Neuronal stem cell (in vitro differentiated cells): ENCODE results near the gene ERG28.
A peak's percentile ranks its signal among the peaks of the same experiment; 100 is the strongest.

Experiments used
- DNase-seq: peaks from one replicate; pipeline ENCODE4 v3.0.0-alpha.2; 2013; ENCODE audit warnings: low spot score
- H2AFZ ChIP-seq: one replicate; pipeline ENCODE4 v1.6.1; 2013; ENCODE audit warnings: mild to moderate bottlenecking, low read length, inconsistent platforms
- H2AK5ac ChIP-seq: 2 replicates; pipeline ENCODE4 v1.6.1; 2013; ENCODE audit warnings: low read depth, mild to moderate bottlenecking, inconsistent platforms, low read length, moderate library complexity, mixed read lengths
- H2BK120ac ChIP-seq: 2 replicates; pipeline ENCODE4 v1.6.1; 2013; ENCODE audit warnings: low read depth, mild to moderate bottlenecking, inconsistent platforms, low read length, moderate library complexity, mixed read lengths
- H2BK12ac ChIP-seq: one replicate; pipeline ENCODE4 v1.6.1; 2013; ENCODE audit warnings: low read length, inconsistent platforms
- H2BK15ac ChIP-seq: 2 replicates; pipeline ENCODE4 v1.6.1; 2013; ENCODE audit warnings: mild to moderate bottlenecking, low read length, inconsistent platforms, mixed read lengths
- H2BK5ac ChIP-seq: one replicate; pipeline ENCODE4 v1.6.1; 2013; ENCODE audit warnings: inconsistent platforms, mild to moderate bottlenecking, low read length, moderate library complexity
- H3K14ac ChIP-seq: one replicate; pipeline ENCODE4 v1.6.1; 2013; ENCODE audit warnings: low read length, inconsistent platforms
- H3K18ac ChIP-seq: 2 replicates; pipeline ENCODE4 v1.6.1; 2013; ENCODE audit warnings: low read length, inconsistent platforms
- H3K23ac ChIP-seq: 2 replicates; pipeline ENCODE4 v1.6.1; 2013; ENCODE audit warnings: low read depth, mild to moderate bottlenecking, mixed read lengths, low read length, inconsistent platforms; ENCODE audit not compliant: poor library complexity
- H3K27ac ChIP-seq: replicated peaks from 3 replicates; pipeline ENCODE4 v1.5.1; 2013; ENCODE audit warnings: low read length, inconsistent platforms
- H3K27me3 ChIP-seq, 3 experiments: 2 replicates each; pipeline ENCODE4 v1.6.1; 2013; ENCODE audit warnings: low read length in 3 of 3, mild to moderate bottlenecking in 2 of 3, inconsistent platforms in 1 of 3, low read depth in 1 of 3, mixed read lengths in 1 of 3, moderate library complexity in 1 of 3; ENCODE audit not compliant: control insufficient read depth in 3 of 3, insufficient read depth in 3 of 3
- H3K36me3 ChIP-seq, 2 donors: replicated peaks in 1 of 2; 2 replicates each; pipeline ENCODE4 v1.6.1; 2013; ENCODE audit warnings: low read length in 2 of 2; ENCODE audit not compliant: control insufficient read depth in 2 of 2, insufficient read depth in 2 of 2
- H3K4ac ChIP-seq: 2 replicates; pipeline ENCODE4 v1.6.1; 2013; ENCODE audit warnings: inconsistent platforms, mild to moderate bottlenecking, low read length, moderate library complexity
- H3K4me1 ChIP-seq, 2 donors: 1 replicate in 1 of 2; 2 replicates in 1 of 2; pipeline ENCODE4 v1.6.1; 2013; ENCODE audit warnings: low read length in 2 of 2, low read depth in 1 of 2; ENCODE audit not compliant: control insufficient read depth in 2 of 2, insufficient read depth in 1 of 2
- H3K4me2 ChIP-seq: one replicate; pipeline ENCODE4 v1.6.1; 2013; ENCODE audit warnings: mild to moderate bottlenecking, low read length, inconsistent platforms; ENCODE audit not compliant: insufficient read depth, poor library complexity, severe bottlenecking
- H3K4me3 ChIP-seq, 2 donors: 2 replicates each; pipeline ENCODE4 v1.5.1; 2013; ENCODE audit warnings: low read length in 2 of 2, mild to moderate bottlenecking in 2 of 2, inconsistent platforms in 1 of 2, moderate library complexity in 1 of 2
- H3K79me1 ChIP-seq: one replicate; pipeline ENCODE4 v1.6.1; 2013; ENCODE audit warnings: low read depth, mild to moderate bottlenecking, inconsistent platforms, low read length, moderate library complexity
- H3K9ac ChIP-seq: one replicate; pipeline ENCODE4 v1.6.1; 2013; ENCODE audit warnings: mild to moderate bottlenecking, low read depth, low read length, inconsistent platforms; ENCODE audit not compliant: poor library complexity
- H3K9me3 ChIP-seq, 2 donors: replicated peaks in 1 of 2; 2 replicates each; pipeline versions ENCODE3 to v1.6.1; 2013; ENCODE audit warnings: low read length in 2 of 2, mild to moderate bottlenecking in 2 of 2, inconsistent platforms in 1 of 2, low read depth in 1 of 2, mixed read lengths in 1 of 2, moderate library complexity in 1 of 2; ENCODE audit not compliant: control insufficient read depth in 2 of 2, insufficient read depth in 1 of 2
- H4K8ac ChIP-seq: one replicate; pipeline ENCODE4 v1.6.1; 2013; ENCODE audit warnings: low read depth, mild to moderate bottlenecking, inconsistent platforms, low read length, moderate library complexity
- H4K91ac ChIP-seq: one replicate; pipeline ENCODE4 v1.6.1; 2013; ENCODE audit warnings: low read length, low read depth, mild to moderate bottlenecking, inconsistent platforms; ENCODE audit not compliant: poor library complexity
- WGBS, 2 donors: extraction: QIAGEN DNeasy Blood & Tissue Kit; methylation state at CpG; one replicate each; pipeline ENCODE4 v1.1.7; 2013; ENCODE audit warnings: missing lambda C conversion rate in 2 of 2, mixed read lengths in 1 of 2; ENCODE audit not compliant: insufficient read length in 2 of 2, insufficient replicate concordance in 1 of 2; ENCODE audit errors: extremely low coverage in 2 of 2; 5-methylcytosine and 5-hydroxymethylcytosine counted together

The ERG28 gene

GRCh38 chr14:75625034-75625433, 35.6 kb downstream of the ERG28 start:
- Histone ChIP-seq H3K4me3 (no peak overlapping the region), H3K4me1 (no peaks in the 10 kb centered on the region), H3K14ac (no peak overlapping the region), H3K9ac (no peak overlapping the region), H3K79me1 (no peaks in the 10 kb centered on the region), H3K36me3 (no peaks in the 10 kb centered on the region), H2AFZ (no peak overlapping the region), H3K27ac (no peak overlapping the region), H2BK120ac (no peak overlapping the region), H2BK5ac (no peak overlapping the region), H2BK15ac (no peak overlapping the region), H3K4me2 (no peak overlapping the region), H3K27me3 (no peaks in the 10 kb centered on the region), H4K91ac (no peak overlapping the region), H3K18ac (no peak overlapping the region), H3K4ac (no peak overlapping the region), H3K23ac (no peak overlapping the region), H3K9me3 (no peaks in the 10 kb centered on the region), H4K8ac (no peak overlapping the region), H2AK5ac (no peak overlapping the region), H2BK12ac (no peak overlapping the region)
- DNase-seq = no peak
- no CpG with 5 or more reads among the region's 3 CpGs for WGBS, 2 donors

GRCh38 chr14:75619548-75619947, 41.1 kb downstream of the ERG28 start:
- Histone ChIP-seq H4K91ac (no peak overlapping the region), H3K27ac (no peak overlapping the region), H3K9me3 (peaks cover 0 to 1% of the 10 kb centered on the region in 2 donors), H3K23ac (no peak overlapping the region), H3K18ac (no peak overlapping the region), H3K4ac (no peak overlapping the region), H4K8ac (no peak overlapping the region), H3K4me2 (no peak overlapping the region), H3K27me3 (no peaks in the 10 kb centered on the region), H2AK5ac (no peak overlapping the region), H3K9ac (no peak overlapping the region), H2BK12ac (no peak overlapping the region), H2BK120ac (no peak overlapping the region), H3K4me1 (no peaks in the 10 kb centered on the region), H3K79me1 (no peaks in the 10 kb centered on the region), H3K36me3 (no peaks in the 10 kb centered on the region), H3K14ac (no peak overlapping the region), H2BK15ac (no peak overlapping the region), H2AFZ (no peak overlapping the region), H3K4me3 (no peak overlapping the region), H2BK5ac (no peak overlapping the region)
- DNase-seq = no peak
- WGBS, 2 donors = no CpG with 5 or more reads among the region's 1 CpG

- Histone ChIP-seq H2BK15ac (no peak overlapping the region), H3K4me3 (no peak overlapping the region), H3K27me3 (no peaks in the 10 kb centered on the region), H3K4me1 (peaks cover 0 to 3% of the 10 kb centered on the region in 2 donors), H3K27ac (no peak overlapping the region), H3K9me3 (peaks cover 1 to 7% of the 10 kb centered on the region in 2 donors), H3K23ac (no peak overlapping the region), H3K18ac (no peak overlapping the region), H2BK12ac (no peak overlapping the region), H4K91ac (no peak overlapping the region), H2AK5ac (no peak overlapping the region), H3K79me1 (no peaks in the 10 kb centered on the region), H4K8ac (no peak overlapping the region), H2BK5ac (no peak overlapping the region), H3K9ac (no peak overlapping the region), H3K14ac (peak overlapping the region; percentile 58), H2AFZ (no peak overlapping the region), H3K36me3 (no peaks in the 10 kb centered on the region), H3K4ac (no peak overlapping the region), H2BK120ac (no peak overlapping the region), H3K4me2 (no peak overlapping the region)
- no CpG with 5 or more reads among the region's 4 CpGs for WGBS, 2 donors
- no peak for DNase-seq
Measured at GRCh38 chr14:75615200-75615599, 45.5 kb downstream of the ERG28 start.

- no peak overlapping the region for H4K91ac ChIP-seq
- H3K14ac ChIP-seq = no peak overlapping the region
- H3K36me3 ChIP-seq = no peaks in the 10 kb centered on the region
- no peak overlapping the region for H4K8ac ChIP-seq
- no peak overlapping the region for H3K4ac ChIP-seq
- H3K4me3 ChIP-seq = no peak overlapping the region
- no peak overlapping the region for H2AFZ ChIP-seq
- H3K4me1 ChIP-seq = peaks cover 3% of the 10 kb centered on the region in 2 donors
- H3K9ac ChIP-seq = no peak overlapping the region
- no peaks in the 10 kb centered on the region for H3K27me3 ChIP-seq
- no peak overlapping the region for H3K4me2 ChIP-seq
- H2BK120ac ChIP-seq = no peak overlapping the region
- H2BK15ac ChIP-seq = no peak overlapping the region
- WGBS, 2 donors = no CpG with 5 or more reads among the region's 4 CpGs
- H3K79me1 ChIP-seq = no peaks in the 10 kb centered on the region
- no peak overlapping the region for H3K18ac ChIP-seq
- H3K9me3 ChIP-seq = peaks cover 1 to 7% of the 10 kb centered on the region in 2 donors
- no peak overlapping the region for H3K23ac ChIP-seq
- no peak overlapping the region for H3K27ac ChIP-seq
- H2BK5ac ChIP-seq = no peak overlapping the region
- DNase-seq = no peak
- H2AK5ac ChIP-seq = no peak overlapping the region
- no peak overlapping the region for H2BK12ac ChIP-seq
Measured at GRCh38 chr14:75614179-75614578, 46.5 kb downstream of the ERG28 start.
